GM18520 (cell line): ENCODE data around the gene YY1.

Experiments used
- ATAC-seq: cut with Tn5 transposase; IDR thresholded peaks from one replicate; pipeline ENCODE4 v1.9.1; 2021; ENCODE audit not compliant: unreplicated experiment

YY1 gene

GRCh38 chr14:100240668-100241032 lies 1.7 kb downstream of the YY1 start:
- ATAC-seq: no peak

GRCh38 chr14:100241279-100241678 lies 2.3 kb downstream of the YY1 start:
- no peak for ATAC-seq

DNA sequence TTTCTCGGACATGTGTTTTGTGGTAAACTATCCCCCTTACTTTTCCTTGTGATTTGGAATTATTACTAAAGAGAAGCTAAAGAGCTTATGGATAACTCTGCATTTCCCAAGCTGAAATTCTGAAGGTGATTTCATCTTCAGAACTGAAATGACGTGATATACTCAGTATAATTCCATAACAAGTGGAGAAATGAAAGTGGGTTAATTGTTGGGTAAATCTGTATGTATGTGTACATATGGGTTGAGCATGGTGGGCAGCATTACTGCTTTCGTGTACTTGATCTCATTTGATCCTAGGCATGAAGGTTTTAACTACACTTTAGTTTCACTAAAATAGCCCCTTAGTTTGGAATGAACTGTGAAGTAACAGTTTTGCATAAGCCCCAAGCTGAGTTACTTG lies 4.1 kb downstream of the YY1 start:
- ATAC-seq: no peak

DNA sequence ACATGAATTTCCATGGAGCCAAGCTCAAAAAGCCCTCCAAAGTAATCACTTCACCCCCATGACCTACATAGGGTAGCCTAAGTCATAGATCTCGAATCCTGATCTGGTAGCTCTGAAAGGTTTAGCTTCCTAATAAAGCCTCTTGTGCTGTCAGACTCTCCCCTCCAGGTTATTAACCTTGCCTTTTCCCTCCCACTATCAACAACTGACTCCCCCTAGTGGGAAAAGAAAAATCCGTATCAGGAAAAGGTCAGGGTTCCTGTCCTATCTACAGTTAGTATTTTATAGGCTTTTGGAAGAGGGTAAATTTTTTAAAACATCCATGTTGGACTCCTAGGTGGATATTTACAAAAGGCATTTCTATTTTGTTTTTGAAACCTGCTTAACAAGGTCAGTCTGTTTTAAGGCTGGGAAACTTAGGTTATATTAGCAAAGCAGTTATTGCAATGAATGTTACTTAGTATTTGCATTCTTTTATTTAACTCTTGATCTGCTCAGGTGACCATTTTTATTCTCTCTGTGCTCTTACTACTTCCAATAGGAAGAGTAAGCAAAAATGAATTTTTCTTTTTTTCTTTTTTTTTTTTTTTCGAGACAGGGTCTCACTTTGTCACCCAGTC lies 8.0 kb downstream of the YY1 start:
- no peak for ATAC-seq

- no peak for ATAC-seq
Measured at GRCh38 chr14:100250732-100251465, 12.0 kb downstream of the YY1 start.

DNA sequence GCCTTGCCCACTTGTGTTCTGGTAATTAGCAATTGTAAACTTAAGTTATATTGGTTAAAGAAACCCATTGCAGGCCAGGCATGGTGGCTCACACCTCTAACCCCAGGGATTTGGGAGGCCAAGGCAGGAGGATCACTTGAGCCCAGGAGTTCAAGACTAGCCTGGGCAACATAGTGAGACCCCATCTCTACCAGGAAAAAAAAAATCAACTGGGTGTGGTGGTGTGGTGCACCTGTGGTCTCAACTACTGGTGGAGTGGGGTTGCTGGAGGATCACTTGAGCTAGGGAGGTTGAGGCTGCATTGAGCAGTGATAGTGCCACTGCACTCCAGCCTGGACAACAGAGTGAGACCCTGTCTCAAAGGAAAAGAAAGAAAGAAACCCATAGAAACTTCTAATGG lies 13.7 kb downstream of the YY1 start:
- ATAC-seq: no peak

DNA sequence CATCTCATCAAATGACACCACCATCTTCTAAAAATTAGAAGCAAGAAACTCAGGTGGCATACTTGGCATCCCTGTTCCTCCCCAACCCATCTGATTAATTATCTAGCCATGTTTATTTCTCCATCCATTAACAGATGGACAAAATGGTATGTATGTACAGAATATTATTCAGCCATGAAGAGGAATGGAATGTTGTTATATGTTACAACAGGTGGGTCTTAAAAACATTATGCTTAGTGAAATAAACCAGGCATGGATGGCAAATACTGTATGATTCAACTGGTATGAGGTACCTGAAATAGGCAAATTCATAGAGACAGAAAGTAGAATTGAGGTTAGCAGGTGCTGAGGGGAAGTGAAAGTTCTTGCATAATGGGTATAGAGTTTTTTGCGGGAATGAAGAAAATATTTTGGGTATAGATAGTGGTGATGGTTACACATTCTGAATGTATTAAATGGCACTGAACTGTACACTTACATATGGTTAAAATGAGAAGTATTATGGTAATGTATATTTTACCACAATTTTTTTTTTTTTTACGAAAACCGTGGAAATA lies 17.5 kb downstream of the YY1 start:
- ATAC-seq: peak; percentile 45

DNA sequence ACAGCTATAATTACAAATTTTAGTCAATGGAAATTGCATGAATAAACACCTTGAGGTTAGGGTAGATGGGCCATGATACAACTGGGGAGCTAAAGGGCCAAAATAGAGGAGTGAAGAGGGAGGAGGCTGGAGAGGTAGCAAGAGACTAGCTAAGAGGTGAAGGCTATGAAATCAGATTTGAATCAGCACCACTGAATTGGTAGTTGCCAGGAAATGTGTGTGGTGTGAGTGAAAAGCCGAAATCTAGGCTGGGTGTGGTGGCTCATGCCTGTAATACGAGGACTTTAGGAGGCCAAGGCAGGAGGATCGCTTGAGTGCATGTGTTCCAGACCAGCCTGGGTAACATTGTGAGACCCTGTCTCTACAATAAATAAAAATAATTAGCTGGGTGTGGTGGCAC lies 22.7 kb downstream of the YY1 start:
- ATAC-seq: no peak

- no peak for ATAC-seq
Measured at GRCh38 chr14:100262545-100262944, 23.6 kb downstream of the YY1 start.

GRCh38 chr14:100263141-100263540 lies 24.2 kb downstream of the YY1 start:
- no peak for ATAC-seq

- ATAC-seq: no peak
Measured at GRCh38 chr14:100267990-100268389, 29.0 kb downstream of the YY1 start.

DNA sequence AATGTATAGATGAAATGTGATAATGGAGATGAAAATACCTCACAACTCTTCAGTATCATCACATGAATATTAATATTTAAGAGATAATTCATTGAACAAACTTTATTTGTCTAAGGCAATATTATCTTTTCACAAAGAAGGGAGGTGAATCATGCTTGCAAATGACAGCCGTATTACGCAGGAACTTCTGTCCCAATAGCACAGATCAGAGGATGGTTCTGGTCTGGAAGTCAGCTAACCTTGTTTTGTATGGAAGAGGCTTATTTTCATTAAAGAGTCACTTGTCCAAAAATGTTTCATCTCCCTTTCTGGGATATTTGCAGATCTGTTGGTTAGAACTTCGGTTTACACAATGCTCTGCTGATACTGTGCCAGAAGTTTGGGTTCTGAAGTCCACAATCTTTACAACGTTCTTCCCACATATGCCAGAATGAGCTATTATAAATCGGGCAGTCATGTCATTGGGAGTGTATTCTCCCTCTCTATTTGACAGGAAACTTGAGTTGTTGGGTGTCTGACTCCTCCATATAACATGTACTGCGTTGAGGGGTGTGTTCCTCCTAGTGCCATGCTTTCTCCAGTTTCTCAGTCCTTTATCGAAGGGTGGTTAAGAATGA lies 29.8 kb downstream of the YY1 start:
- no peak for ATAC-seq

DNA sequence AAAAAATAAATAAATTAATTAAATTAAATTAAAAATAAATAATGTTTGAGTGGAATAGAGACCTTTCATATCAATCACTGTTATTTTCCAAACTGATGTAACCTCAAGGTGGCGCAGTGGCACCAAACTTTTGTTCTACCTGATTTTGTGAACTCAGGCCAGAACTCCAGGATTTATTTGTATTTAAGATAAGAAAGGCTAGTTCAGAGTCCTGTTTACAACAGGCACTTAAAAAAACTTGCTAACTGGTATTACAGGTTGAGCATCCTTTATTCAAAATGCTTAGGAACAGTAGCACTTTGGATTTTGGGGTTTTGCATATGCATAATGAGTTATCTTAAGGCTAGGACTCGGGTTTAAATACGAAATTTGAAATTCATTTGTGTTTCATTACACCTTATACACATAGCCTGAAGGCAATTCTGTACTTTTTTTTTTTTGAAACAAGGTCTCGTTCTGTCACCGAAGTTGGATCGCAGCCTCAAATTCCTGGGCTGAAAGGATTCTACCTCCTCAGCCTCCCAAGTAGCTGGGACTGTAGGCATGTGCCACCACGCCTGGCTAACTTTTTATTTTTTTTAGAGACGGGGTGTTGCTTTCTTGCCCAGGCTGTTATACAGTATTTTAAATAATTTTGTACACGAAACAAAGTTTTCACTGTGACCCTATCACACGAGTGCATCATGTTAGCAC lies 32.4 kb downstream of the YY1 start:
- no peak for ATAC-seq

DNA sequence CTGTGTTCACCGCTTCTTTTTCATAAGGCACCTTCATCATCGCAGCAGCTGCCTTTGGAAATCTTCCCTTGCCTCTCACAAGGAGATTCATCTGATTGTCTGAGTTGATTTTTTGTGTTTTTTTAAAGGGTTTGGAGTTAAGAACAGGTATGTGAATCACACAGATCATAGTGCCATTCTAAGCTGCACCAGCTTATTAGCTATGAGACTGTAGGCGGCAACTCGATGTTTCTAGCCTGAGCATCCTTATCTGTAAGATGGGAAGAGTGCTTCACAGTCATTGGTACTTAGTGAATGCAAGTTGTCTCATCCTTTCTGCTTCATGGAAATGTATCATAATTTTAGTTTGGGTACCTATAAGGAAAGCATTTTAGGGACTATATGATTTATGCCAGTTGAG lies 35.3 kb downstream of the YY1 start:
- ATAC-seq: no peak

DNA sequence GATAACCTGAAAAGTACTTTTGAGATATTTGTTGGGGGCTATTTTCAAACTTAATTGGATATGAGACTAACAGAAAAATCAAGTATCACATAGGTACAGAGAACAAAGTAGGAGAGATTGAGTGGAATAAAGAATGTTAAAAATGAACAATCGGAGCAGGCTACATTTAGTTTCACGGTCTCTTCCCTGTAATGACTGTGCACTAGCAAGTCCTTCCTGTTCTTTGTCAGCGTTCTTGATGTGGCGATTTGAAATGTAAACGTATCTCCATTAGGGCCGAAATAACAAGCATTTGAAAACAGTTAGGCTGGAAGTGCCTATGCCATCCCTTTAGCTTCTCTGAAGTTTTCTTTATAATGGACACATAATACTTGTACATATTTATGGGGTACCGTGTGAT lies 36.3 kb downstream of the YY1 start:
- no peak for ATAC-seq

GRCh38 chr14:100278702-100279101 lies 39.8 kb downstream of the YY1 start:
- no peak for ATAC-seq

GRCh38 chr14:100279133-100279532 lies 40.2 kb downstream of the YY1 start:
- ATAC-seq: no peak

- ATAC-seq: no peak
Measured at GRCh38 chr14:100279563-100279962, 40.6 kb downstream of the YY1 start.

DNA sequence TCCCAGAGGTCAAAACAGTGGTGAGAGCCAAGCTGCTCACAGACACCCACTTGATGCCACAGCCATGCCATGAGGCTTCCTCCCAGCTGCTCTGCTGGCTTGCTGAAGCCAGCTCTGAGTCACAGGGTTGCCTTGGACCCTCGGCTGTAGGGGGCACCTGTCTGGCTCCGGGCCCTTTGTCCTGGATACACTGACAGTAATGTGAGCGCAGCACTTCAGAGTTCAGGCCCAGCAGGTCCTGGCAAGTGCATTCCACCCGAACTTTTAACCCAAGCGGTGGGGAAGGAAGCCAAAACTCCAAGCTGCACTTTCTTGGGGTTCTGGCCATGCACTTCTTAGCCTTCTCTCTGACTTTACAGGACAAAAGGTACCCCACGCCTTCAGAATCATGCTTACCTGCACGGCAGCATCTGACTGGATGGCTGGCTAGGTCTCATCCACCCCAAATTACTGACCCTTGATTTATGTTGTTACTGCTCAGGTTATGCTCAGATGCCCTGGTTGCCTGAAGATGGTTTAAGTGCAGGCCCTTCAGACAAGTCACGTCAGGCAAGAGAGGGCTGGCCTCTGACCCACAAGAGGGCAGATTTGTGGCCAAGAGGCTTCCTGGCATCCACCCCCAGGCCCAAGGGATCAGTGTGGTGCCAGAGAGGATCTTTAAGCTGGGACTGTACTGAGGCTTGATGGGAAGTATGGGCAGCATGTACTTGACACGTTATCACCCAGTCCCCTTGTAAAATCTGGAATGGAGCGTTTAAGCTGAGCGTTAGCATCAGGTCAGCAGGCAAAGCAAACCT lies 42.5 kb downstream of the YY1 start:
- no peak for ATAC-seq

GRCh38 chr14:100282083-100282350 lies 43.1 kb downstream of the YY1 start:
- no peak for ATAC-seq

GRCh38 chr14:100282766-100283419 lies 43.9 kb downstream of the YY1 start:
- ATAC-seq: no peak
